ENCODE measurements around the gene GPR157.
"Not testable (repeated sequence)": the region's sequence is repeated elsewhere in the genome, so short reads cannot be mapped to it uniquely, and the experiment has no call there.

The GPR157 gene

DNA sequence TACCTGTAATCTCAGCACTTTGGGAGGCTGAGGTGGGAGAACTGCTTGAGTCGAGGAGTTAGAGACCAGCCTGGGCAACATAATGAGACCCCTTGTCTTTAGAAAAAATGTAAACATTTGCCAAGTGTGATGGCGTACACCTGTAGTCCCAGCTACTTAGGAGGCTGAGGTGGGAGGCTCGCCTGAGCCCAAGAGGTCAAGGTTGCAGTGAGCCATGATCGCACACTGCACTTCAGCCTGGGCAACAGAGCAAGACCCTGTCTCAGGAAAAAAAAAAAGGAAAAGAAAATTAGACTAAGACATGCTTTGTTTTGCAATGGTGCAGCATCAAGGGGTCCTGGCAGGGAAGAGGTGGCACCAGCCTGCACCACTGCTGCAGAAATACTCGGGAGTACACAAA is 16.8 kb upstream of the GPR157 start:
- DNase-seq: no peak

DNA sequence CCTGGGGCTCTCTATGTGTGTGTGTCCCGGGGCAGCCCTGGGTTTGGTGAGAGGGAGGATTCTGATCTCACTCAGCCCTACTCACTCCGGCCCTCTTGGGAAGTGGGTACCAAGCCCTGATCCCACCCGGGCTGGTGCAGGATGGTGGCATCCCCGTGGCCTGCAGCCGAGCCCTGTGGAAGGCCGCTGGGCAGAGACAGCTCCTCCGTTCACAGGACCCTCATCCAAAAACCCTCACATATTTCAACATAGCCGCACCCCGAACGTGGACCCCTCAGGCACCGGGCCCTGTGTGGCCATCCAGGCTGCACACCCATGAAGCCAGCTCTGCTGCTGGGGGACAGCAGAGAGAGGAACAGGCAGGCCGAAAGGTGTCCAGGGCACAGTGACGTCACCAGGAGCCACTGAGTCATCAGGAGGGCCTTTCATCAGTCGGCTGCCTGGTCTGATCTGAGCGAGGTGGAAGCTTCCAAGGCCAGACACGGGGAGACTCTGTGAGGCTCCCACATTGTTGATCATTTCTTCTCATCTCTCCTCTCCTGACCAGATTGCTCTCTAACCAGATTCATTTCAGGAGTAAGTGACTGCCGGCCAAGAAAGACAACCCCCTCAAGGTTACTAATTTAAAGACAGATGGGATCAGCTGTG is 16.2 kb upstream of the GPR157 start:
- DNase-seq: no peak

DNA sequence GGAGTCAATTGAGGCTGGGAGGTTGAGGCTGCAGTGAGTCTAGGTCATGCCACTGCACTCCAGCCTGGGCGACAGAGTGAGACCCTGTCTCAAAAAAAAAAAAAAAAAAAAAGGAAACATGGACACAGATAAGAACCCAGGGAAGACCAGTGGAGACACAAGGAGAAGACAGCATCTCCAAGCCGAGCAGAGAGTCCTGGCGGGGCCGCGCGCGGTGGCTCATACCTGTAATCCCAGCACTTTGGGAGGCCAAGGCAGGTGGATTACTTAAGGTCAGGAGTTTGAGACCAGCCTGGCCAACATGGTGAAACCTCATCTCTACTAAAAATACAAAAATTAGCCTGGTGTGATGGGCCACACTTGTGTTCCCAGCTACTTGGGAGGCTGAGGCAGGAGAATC is 15.6 kb upstream of the GPR157 start:
- not testable (repeated sequence) for DNase-seq

- DNase-seq: no peak
Observed at GRCh38 chr1:9143250-9143649, 14.3 kb upstream of the GPR157 start.

- no peak for DNase-seq
Observed at GRCh38 chr1:9139930-9140329, 11.0 kb upstream of the GPR157 start.

DNA sequence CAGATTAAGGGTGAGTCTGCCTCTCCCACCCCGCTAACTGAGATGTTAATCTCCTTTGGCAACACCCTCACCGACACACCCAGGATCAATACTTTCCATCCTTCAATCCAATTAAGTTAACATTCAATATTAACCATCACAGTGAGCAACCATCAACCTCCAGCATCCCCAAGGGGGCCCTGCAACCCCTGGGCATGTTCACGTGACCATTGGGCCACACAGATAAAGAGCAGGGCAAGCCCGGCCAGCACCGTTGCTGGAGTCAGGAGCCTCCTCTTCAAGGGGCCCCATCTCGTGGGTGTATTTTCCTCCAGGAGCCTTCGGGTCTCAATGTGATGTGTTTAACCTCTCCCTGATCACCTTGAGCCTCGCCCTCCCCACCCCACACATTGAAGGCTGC is 8.0 kb upstream of the GPR157 start:
- no peak for DNase-seq

- DNase-seq: no peak
Observed at GRCh38 chr1:9135073-9135836, 6.4 kb upstream of the GPR157 start.

- no peak for DNase-seq
Observed at GRCh38 chr1:9133870-9134585, 5.1 kb upstream of the GPR157 start.

GRCh38 chr1:9129266-9130041 is 552 bp upstream of the GPR157 start:
- DNase-seq: peak; percentile 17

DNA sequence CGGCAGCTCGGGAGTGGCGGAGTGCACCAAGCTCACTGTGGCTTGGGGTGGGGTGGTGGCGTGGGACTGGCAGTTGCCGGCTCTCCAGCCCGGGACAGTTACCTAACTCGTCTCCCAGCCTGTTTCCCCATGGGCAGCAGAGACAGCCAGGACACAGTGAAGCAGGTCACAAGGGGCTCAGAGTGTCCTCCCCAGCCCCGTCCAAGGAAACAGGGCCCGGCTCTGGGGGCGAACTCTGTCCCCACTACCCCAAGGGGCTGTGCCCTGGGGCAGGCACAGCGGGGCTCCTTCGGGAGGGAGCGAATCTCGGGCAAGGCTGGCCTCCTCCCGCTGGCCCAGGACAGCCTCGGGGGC is 759 bp downstream of the GPR157 start:
- no peak for DNase-seq

GRCh38 chr1:9127395-9128165 is 1.3 kb downstream of the GPR157 start:
- no peak for DNase-seq

- no peak for DNase-seq
Observed at GRCh38 chr1:9126511-9126910, 2.4 kb downstream of the GPR157 start.

DNA sequence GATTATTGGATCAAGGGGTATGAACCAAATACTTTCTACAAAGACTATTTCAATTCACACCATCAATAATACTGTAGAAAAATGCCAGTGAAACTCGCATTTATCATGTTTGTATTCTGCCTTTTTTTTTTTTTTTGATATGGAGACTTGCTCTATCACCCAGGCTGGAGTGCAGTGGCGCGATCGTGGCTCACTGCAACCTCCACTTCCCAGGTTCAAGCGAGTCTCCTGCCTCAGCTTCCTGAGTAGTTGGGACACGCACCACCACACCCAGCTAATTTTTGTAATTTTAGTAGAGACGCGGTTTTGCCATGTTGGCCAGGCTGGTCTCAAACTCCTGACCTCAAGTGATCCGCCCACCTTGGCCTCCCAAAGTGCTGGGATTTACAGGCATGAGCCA is 3.1 kb downstream of the GPR157 start:
- not testable (repeated sequence) for DNase-seq

DNA sequence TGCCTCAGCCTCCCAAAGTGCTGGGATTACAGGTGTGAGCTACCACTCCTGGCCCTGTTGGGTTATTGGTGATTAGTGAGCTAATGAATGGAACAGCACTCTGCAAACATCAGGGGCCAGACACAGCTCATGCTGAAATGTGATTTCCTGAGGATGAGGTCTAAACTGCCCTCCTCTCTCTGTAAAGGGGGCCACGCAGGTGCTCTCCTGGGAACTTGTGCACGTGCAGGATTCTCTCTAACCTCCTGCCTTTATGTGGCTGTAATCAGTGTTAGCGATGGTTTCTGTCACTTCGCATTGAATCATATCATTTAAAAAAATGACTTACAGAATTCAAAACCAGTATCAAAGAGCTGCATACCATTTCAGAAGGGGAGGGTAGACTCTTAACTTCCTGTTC is 3.6 kb downstream of the GPR157 start:
- no peak for DNase-seq

DNA sequence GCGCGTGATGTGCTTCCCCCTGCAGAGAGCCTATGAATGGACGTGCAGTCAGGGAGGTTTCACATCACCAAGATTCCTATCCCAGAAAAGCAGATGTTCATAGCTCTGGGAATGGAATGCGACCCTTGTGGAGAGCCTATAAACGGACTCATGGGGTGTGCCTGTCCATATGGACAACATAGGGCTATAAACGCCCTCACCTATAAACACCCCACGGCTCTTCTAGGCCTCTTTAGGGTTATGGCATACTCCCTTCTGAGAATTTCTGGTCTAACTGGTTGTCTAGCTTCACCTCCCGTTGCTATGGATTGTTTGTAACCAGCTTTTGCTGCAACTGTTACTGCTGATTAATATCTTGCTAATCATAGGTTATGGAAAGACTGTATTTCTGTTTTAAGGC is 4.5 kb downstream of the GPR157 start:
- not testable (repeated sequence) for DNase-seq

GRCh38 chr1:9123665-9124064 is 5.2 kb downstream of the GPR157 start:
- DNase-seq: not testable (repeated sequence)

- DNase-seq: no peak
Observed at GRCh38 chr1:9121496-9122409, 7.1 kb downstream of the GPR157 start.

DNA sequence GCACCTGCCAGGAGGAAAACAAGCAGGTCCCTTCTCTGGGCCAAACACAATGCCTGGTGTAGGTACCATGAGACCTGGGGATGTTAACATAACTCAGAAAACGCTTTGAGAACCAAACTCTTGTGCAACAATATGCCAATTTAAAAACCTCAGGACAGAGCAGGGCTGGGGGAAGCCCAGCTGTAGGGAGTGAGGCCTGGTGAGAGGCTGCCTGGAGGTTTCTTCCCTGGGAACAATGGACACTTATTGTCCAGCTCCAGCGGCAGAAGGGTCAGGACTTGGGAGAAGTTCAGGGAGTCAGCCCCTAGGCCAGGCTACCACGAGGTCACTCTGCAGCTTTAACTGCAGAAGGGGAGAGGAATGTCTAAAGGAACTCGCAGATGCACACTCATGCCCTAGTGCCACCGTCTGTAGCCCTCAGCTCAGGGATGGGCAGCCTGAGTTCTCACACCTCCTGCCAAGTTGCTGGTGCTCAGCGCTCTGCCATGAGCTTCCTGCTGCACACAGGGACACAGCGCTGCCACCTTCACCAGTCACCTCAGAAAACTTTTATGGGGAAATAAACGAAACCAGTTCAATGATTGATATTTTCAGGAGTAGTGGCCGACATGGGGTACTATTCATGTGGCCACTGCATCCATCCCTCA is 8.5 kb downstream of the GPR157 start:
- no peak for DNase-seq

DNA sequence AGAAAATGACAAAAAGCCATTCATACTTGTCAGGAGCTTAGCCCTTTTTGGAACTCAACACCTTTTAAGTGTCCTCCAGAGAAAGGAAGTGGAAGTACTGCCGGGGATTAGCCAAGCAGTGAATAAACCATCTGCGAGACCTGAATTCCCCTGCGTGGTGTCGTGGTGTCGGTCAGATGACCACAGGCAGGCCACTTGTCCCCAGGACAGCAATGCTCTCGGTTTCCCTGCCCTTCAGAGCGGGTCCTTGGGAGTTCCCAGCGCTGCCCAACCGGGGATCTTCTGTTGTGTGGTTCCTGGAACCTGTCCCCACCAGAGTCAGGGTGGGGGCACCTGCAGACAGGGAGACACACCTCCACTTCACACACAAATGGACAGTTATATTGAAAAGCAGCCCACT is 9.2 kb downstream of the GPR157 start:
- no peak for DNase-seq

DNA sequence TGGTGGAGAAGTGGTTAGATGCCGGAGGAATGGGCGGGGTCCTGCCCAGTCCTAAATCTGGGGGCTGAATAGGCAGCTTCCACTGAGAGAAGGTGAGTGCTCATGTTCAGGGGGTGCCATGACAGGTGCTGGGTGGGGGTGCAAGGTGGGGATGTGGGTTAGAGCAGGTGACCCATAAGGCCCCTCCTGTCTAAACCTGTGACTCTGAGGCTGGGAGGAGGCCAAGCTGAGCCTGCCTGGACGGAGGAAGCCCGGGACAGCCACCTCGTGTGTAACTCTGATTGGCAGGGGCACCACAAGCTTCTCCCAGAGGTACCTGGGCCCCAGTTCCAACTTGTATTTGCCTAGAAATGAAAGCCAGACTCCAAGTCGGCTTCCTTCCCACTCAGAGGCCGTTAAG is 10.7 kb downstream of the GPR157 start:
- no peak for DNase-seq
